Fibroblast of skin of right quadriceps (primary cell): ENCODE measurements around the gene IFI6.
"Not testable (repeated sequence)": the region's sequence is repeated elsewhere in the genome, so short reads cannot be mapped to it uniquely, and the experiment has no call there.

Experiments used
- DNase-seq: peaks from one replicate; pipeline ENCODE4 v3.0.0-alpha.2; 2013

The IFI6 gene

DNA sequence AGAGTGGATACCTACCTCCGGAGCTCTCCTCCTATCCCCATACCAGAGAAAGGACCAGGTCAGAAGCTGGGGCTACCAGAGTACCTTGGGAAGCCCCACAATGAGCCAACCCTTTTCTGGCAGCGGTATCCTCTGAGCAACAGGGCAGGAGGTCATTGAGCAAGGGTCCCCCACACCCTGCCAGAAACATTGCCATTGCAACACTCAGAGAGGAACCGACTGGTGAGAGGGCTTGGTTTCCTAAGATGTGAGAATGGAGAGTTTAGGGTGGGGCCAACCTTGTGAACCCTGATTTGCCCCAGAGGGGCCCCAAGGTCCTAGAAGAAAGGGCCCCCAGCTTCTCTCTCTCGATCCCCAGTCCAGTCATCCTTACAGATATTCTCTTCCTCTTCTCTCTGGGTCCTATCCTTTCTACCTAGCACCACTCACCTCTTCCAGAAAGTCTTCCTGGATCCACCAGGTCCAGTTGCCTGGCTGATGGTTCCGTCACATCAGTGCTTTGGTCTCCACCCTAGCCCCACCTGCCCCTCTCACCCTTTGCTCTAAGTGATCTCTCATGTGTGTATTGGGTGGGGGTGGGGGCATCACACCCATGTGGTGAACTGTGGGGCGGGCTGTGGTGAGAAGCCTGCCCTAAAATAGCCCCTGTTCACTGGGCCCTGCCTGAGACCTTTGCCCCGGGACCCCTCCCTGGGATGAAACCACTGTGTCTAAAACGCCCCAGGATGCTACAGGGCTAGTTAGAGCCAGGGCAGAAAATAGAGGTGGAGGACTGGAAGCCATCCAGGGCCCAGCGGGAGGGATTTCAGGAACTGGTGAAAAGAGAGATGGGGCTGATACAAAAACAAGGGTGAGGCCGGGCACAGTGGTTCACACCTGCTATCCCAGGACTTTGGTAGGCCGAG lies 45.7 kb downstream of the IFI6 start:
- no peak for DNase-seq

DNA sequence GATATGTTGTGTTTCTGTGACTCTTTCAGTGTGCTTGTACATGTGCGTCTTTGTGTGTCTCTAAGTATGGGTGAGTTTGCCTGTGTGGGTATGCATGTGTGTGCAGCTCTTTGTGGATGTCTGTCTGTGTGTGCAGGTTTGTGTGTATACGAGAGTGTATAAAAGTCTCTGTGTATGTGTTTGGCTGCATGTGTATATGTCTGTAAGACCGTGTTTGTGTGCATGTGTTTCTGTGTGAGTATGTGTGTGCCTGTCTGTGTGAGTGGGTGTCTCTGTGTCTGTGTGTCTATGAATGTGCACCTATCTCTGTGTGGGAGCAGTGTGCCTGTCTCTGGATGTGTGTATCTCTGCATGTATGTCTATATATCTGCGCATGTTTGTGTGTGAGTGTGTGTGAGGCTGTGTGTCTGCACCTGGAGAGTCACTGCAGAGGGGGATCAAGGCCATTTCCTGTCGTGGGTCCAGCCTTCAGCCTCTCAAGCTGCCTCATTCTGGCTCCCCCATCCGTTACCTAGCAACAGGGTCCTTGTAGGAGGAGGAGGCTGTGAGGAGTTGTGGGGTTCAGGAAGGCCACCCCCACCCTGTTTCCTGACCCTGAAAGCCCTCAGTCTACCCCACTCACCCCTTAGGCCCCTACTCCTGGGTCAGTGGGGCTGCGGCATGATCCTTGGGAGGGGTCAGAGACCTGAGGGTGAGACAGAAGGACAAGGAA lies 47.4 kb downstream of the IFI6 start:
- DNase-seq: no peak

DNA sequence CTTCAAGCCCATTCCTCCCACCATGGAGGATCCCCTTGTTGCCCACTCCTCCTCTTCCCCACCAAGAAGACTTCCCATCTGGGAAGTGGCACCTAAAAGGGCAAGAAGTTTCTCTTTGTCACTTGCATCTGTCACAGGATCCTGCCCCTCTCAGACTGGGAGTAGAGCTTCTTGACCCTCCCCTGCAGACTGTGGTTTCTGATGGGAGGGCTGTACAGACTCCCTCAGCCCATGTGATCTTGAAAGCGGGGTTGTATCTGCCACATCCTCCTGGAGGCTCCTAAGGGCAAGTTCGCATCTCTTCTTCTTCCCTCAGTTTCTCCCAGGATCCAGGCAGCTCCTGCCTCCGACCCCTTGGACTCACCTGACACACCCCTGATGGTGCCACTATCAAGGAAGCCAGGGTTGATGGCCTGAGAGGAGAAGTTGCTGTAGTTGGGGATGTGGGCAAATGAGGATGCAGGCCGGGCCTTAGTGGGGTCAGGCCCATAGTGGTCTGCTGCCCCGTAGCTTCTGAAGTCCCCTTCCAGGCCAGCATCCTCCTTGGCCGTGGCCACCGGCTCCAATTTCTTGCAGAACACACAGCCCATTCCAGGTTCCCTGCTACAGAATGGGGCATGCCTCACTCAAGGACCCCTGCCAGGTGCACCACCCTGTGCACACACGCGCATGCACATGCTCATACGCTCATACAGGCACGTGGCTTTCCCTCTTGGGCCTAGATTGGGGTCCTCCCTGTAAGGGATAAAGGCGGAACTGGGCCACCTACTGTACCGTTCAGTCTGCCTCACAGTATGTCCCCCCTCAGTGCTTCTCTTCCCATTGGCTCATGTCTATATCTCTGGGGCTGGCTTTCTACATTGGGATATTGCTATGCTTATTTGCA lies 48.4 kb downstream of the IFI6 start:
- no peak for DNase-seq

DNA sequence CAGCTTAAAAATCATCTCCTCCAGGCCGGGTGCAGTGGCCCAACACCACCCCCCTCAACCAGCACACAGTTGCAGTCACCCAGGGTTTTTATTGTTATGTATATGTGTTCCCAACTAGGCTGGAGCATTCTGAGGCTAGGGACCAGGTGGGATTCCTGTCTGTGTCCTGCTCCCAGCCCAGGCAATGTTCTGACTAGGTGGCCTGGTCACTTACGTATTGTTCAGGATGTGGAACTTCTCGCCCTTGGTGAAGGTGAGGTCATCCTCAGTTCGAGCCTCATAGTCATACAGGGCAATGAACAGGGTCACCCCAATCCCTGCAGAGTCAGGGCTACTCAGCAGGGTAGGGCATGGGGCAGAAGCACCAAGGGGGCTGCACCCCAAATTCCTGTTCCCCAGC lies 49.2 kb downstream of the IFI6 start:
- no peak for DNase-seq

DNA sequence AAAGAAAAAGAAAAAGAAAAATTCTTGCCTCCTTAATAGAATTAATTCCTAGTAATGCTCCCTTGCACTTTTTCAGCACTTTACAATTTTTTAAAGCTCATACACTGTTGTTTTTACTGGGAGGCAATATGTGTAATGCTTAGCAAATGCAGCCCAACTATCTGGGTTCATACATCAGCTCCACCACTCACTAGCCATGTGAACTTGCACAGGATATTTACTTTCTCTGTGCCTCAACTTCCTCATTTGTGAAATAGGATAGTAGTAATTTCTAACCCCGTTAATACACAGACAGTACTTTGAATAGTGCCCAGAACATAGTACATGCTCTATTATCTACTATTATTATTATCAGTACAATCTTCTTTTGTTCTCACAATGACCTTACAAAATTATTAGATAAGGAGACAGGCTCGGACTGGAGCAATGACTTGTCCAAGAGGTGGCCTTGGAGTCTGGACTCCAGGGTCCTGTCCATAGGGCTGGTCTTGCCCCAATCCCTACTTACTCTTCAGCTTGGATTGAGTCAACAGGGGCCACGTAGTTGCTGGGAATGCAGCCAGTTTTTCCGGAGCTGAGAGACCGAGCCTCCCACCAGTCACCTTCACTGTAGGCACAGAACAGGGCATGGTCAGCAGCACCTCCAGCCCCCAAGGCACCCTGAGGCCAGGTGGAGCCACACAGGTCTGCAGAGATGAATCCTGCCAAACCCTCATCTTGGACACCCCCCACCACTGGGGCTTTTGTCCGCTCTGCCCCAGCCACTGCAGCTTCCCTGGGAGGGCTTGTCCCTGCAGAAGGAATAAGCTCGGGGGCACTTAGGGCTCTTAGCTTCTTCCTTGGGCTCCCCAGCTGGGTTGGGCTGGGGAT lies 50.7 kb downstream of the IFI6 start:
- DNase-seq: no peak

DNA sequence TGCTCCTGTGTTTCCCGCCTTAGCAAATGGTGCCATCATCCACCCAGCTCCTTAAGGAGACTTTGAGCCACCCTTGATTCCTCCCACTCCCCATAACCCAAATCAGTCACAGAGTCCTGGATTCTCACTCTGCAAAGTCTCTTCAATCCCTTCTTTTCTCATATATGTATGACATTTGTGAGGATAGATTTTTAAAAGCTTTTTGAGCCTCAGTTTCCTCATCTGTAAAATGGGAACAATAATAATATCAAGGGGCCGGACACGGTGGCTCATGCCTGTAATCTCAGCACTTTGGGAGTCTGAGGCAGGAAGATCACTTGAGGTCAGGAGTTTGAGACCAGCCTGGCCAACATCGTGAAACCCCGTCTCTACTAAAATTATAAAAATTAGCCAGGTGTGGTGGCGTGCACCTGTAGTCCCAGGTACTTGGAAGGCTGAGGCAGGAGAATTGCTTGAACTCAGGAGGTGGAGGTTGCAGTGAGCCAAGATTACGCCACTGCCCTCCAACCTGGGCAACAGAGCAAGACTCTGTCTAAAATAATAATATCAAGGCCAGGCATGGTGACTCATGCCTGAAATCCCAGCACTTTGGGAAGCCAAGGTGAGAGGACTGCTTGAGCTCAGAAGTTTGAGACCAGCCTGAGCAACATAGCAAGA lies 52.1 kb downstream of the IFI6 start:
- DNase-seq: not testable (repeated sequence)

DNA sequence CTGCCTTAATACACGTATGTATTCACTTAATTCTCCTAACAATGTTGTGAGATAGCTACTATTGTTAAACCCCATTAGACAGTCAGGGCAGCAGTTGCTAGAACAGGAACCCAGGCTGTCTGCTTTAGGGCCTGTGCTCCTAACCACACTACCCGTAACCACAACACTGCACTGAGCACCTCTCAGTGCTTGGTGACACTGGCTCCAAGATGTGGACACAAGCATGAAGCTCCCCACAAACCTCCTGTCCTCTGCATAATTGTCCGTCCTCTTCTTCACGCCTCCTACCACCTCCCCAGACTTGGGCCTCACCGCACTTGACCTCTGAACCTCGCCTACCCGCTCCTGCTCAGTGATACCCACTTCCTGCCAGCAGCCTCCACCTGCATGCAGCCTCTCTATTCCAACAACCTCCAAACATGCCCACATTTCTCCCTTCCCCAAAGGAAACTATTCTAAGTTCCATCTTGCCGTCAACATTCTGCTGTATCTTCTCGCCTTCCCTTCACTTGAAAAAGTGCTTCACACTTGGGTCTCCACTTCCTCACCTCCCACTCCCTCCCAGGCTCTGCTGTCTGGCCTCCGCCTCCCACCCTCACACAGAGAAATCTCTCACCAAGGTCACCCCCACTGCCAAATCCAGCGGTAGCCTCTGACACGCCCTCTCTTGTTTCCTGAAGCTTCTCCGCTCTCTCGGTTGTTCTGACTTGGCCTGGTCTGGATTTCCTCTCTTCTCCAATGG lies 53.5 kb downstream of the IFI6 start:
- no peak for DNase-seq

DNA sequence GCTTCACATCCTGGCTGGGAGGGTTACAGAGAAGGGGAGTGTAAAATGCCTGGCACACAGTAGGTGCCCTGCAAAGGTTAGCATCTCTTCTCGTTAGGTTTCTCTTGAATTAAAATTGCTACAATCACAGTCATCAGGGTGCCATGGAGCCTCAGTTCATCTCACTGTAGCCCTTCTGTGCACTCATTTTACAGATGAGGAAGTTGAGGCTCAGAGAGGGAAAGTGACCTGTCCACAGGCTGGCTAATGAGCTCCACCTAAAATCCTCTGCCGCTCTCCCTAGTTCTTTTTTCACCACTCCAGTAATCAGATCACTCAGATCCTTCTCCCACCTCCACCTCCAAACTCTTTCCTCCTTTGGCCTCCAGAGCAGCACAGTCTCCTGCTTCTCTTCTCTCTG lies 54.6 kb downstream of the IFI6 start:
- DNase-seq: no peak

DNA sequence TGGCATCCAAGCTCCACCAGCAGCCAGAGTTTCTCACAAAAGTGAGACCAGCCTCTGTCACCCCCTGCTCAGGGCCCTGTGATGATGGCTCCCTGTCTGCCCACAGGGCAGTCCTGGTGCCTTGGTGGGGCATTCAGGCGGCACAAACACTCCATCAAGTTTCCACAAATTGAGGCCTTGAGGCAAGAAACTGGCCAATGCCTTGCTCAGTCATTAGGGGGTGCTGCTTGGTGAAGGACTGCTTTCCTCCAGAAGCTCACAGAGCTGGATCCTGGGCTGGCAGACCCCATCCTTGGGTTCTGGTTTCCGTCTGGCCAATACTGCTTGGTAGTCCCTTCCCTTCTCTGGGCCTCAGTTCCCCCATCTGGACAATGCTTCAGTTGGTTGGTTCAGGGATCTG lies 55.6 kb downstream of the IFI6 start:
- no peak for DNase-seq
